MM.1S (cell line): ENCODE results near the gene UNC13B.

ENCODE experiments used
- DNase-seq: peaks from one replicate; pipeline ENCODE4 v3.0.0-alpha.2; 2015
- H2AFZ ChIP-seq: fragments of 300-600 bp; sonication (generic); 2 replicates; pipeline ENCODE4 v1.6.0; 2016; ENCODE audit warnings: antibody characterized with exemption, low read length
- H3F3A ChIP-seq: fragments of 300-600 bp; sonication (generic); 2 replicates; pipeline ENCODE4 v1.6.1; 2016; ENCODE audit warnings: mild to moderate bottlenecking, antibody characterized with exemption, low read length, moderate library complexity, mixed read lengths; ENCODE audit not compliant: insufficient read depth
- H3K27ac ChIP-seq: fragments of 300-600 bp; sonication (generic); 2 replicates; pipeline ENCODE4 v1.5.1; 2016; ENCODE audit warnings: mild to moderate bottlenecking, low read length
- H3K27me3 ChIP-seq: fragments of 300-600 bp; sonication (generic); replicated peaks from 2 replicates; pipeline ENCODE4 v1.6.0; 2016; ENCODE audit warnings: low read length; ENCODE audit not compliant: insufficient read depth
- H3K36me3 ChIP-seq: fragments of 300-600 bp; sonication (generic); replicated peaks from 2 replicates; pipeline ENCODE4 v1.6.1; 2016; ENCODE audit warnings: mild to moderate bottlenecking, low read length, mixed read lengths; ENCODE audit not compliant: insufficient read depth
- H3K4me1 ChIP-seq: fragments of 300-600 bp; sonication (generic); 2 replicates; pipeline ENCODE4 v1.6.1; 2016; ENCODE audit warnings: low read length, mixed read lengths
- H3K4me2 ChIP-seq: fragments of 300-600 bp; sonication (generic); 2 replicates; pipeline ENCODE4 v1.6.0; 2016; ENCODE audit warnings: low read depth, low read length
- H3K4me3 ChIP-seq: fragments of 300-600 bp; sonication (generic); 2 replicates; pipeline ENCODE4 v1.5.1; 2016; ENCODE audit warnings: low read length, mixed read lengths
- H3K79me2 ChIP-seq: fragments of 300-600 bp; sonication (generic); 2 replicates; pipeline ENCODE4 v1.6.1; 2016; ENCODE audit warnings: mixed run types, low read length, mixed read lengths
- H3K9ac ChIP-seq: fragments of 300-600 bp; sonication (generic); 2 replicates; pipeline ENCODE4 v1.6.1; 2016; ENCODE audit warnings: low read length, mixed read lengths
- H3K9me2 ChIP-seq: fragments of 300-600 bp; sonication (generic); replicated peaks from 2 replicates; pipeline ENCODE4 v1.6.1; 2016; ENCODE audit warnings: mild to moderate bottlenecking, low read length, mixed read lengths; ENCODE audit not compliant: insufficient read depth
- H3K9me3 ChIP-seq: fragments of 300-600 bp; sonication (generic); replicated peaks from 2 replicates; pipeline ENCODE4 v1.6.1; 2016; ENCODE audit warnings: mild to moderate bottlenecking, low read length, mixed read lengths; ENCODE audit not compliant: insufficient read depth
- H4K20me1 ChIP-seq: fragments of 300-600 bp; sonication (generic); 2 replicates; pipeline ENCODE4 v1.6.1; 2016; ENCODE audit warnings: mild to moderate bottlenecking, low read length, moderate library complexity, mixed read lengths; ENCODE audit not compliant: insufficient read depth
- CTCF ChIP-seq: fragments of 300-600 bp; sonication (generic); IDR thresholded peaks from 2 replicates; pipeline ENCODE4 v1.5.1; 2016; ENCODE audit warnings: antibody characterized with exemption, low read length, mixed read lengths
- EZH2 ChIP-seq: fragments of 300-600 bp; sonication (generic); optimal IDR thresholded peaks from 2 replicates; pipeline ENCODE3; 2017; ENCODE audit warnings: low read depth, mild to moderate bottlenecking, antibody characterized with exemption, low read length, mixed read lengths
- EZH2phosphoT487 ChIP-seq: fragments of 300-600 bp; sonication (generic); IDR thresholded peaks from 2 replicates; pipeline ENCODE4 v1.6.1; 2018; ENCODE audit warnings: antibody characterized with exemption, low read length

The UNC13B gene

GRCh38 chr9:35311891-35312639 is 150.3 kb downstream of the UNC13B start:
- Histone ChIP-seq H3K4me2 (no peak overlapping the region), H3K9ac (no peak overlapping the region), H3K79me2 (no peaks in the 10 kb centered on the region), H3K9me3 (no peaks in the 10 kb centered on the region), H4K20me1 (no peaks in the 10 kb centered on the region), H3K36me3 (no peaks in the 10 kb centered on the region), H3K4me3 (no peak overlapping the region), H3K4me1 (peaks cover 11% of the 10 kb centered on the region), H3K27ac (no peak overlapping the region), H2AFZ (no peak overlapping the region), H3F3A (no peaks in the 10 kb centered on the region), H3K9me2 (no peaks in the 10 kb centered on the region), H3K27me3 (no peaks in the 10 kb centered on the region)
- no peak for TF ChIP-seq CTCF
- TF ChIP-seq EZH2phosphoT487, result no peak
- no peak for TF ChIP-seq EZH2
- DNase-seq, result no peak

- Histone ChIP-seq H3K27me3 (no peaks in the 10 kb centered on the region), H3K9ac (no peak overlapping the region), H3K4me1 (peaks cover 11% of the 10 kb centered on the region), H3K4me3 (no peak overlapping the region), H3K36me3 (no peaks in the 10 kb centered on the region), H4K20me1 (no peaks in the 10 kb centered on the region), H3K27ac (no peak overlapping the region), H3K4me2 (no peak overlapping the region), H3K9me3 (no peaks in the 10 kb centered on the region), H3F3A (no peaks in the 10 kb centered on the region), H3K9me2 (no peaks in the 10 kb centered on the region), H3K79me2 (no peaks in the 10 kb centered on the region), H2AFZ (no peak overlapping the region)
- TF ChIP-seq CTCF (no peak), EZH2phosphoT487 (no peak), EZH2 (no peak)
- no peak for DNase-seq
Observed at GRCh38 chr9:35313460-35313859, 151.7 kb downstream of the UNC13B start.

- Histone ChIP-seq H3K27me3 (no peaks in the 10 kb centered on the region), H4K20me1 (no peaks in the 10 kb centered on the region), H3K36me3 (no peaks in the 10 kb centered on the region), H3K4me1 (peaks cover 11% of the 10 kb centered on the region), H3K27ac (no peak overlapping the region), H3F3A (no peaks in the 10 kb centered on the region), H3K9me2 (no peaks in the 10 kb centered on the region), H3K9me3 (no peaks in the 10 kb centered on the region), H3K4me3 (no peak overlapping the region), H2AFZ (no peak overlapping the region), H3K4me2 (no peak overlapping the region), H3K9ac (no peak overlapping the region), H3K79me2 (no peaks in the 10 kb centered on the region)
- no peak for TF ChIP-seq EZH2
- TF ChIP-seq EZH2phosphoT487, result no peak
- no peak for TF ChIP-seq CTCF
- DNase-seq, result no peak
Observed at GRCh38 chr9:35313916-35314315, 152.1 kb downstream of the UNC13B start.
